ENCODE data around the gene THRB. TPM values are rescaled to one million over a fixed set of nuclear protein-coding genes. Genes with fewer than 3 reads are reported as not detected.

Gene THRB
- total and polyA plus RNA-seq, 9 of the 15 experiments (the other 6 are each of a cell fraction or from before 2014, with no cell fraction given) = 1.7 to 14.9 (median 6.9) TPM

- TF ChIP-seq ZBTB2 (IDR thresholded peaks at IDR 0.05) = no peak
- no peak for TF ChIP-seq PHF21A (IDR thresholded peaks at IDR 0.05; ENCODE audit: borderline replicate concordance, low read depth)
- TF ChIP-seq TSC22D4 (tag; IDR thresholded peaks at IDR 0.05) = no peak
- no peak for TF ChIP-seq ZNF41 (CRISPR knock-in tag; conservative IDR thresholded peaks at IDR 0.05)
- TF ChIP-seq RCOR1 (IDR thresholded peaks at IDR 0.05; ENCODE audit: borderline replicate concordance in 1 of 2, low read depth in 2 of 2, low read length in 2 of 2) = no peak
- TF ChIP-seq ARHGAP35 (IDR thresholded peaks at IDR 0.05; ENCODE audit: partially characterized antibody) = no peak
- TF ChIP-seq CBX3 (IDR thresholded peaks at IDR 0.05; ENCODE audit: borderline replicate concordance in 1 of 2, low read length in 2 of 2) = no peak
- no peak for TF ChIP-seq NCOA2 (IDR thresholded peaks at IDR 0.05; ENCODE audit: partially characterized antibody in 2 of 2)
- TF ChIP-seq VEZF1 (CRISPR knock-in tag; IDR thresholded peaks at IDR 0.05) = peak; percentile 95
- TF ChIP-seq POLR2H (tag; IDR thresholded peaks at IDR 0.05; ENCODE audit: low read depth) = no peak
- TF ChIP-seq ZNF274 (IDR thresholded peaks at IDR 0.05; ENCODE audit: borderline replicate concordance, low read depth, low read length) = no peak
- no peak for TF ChIP-seq RNF2 (IDR thresholded peaks at IDR 0.05)
- TF ChIP-seq ZNF175 (CRISPR knock-in tag; IDR thresholded peaks at IDR 0.05; ENCODE audit: low read depth) = no peak
- TF ChIP-seq ZNF551 (CRISPR knock-in tag; IDR thresholded peaks at IDR 0.05) = no peak
- TF ChIP-seq TFE3 (CRISPR knock-in tag; IDR thresholded peaks at IDR 0.05) = no peak
- no peak for TF ChIP-seq MEIS2 (IDR thresholded peaks at IDR 0.05; ENCODE audit: partially characterized antibody)
- no peak for TF ChIP-seq MCM7 (IDR thresholded peaks at IDR 0.05)
- no peak for TF ChIP-seq ZNF449 (CRISPR knock-in tag; IDR thresholded peaks at IDR 0.05)
- no peak for TF ChIP-seq SNIP1 (IDR thresholded peaks at IDR 0.05; ENCODE audit: low read depth)
Measured at GRCh38 chr3:24521420-24522145, 26.9 kb upstream of the THRB start (continued).

All from K562 (cell line).